AG10803 (cell line): ENCODE results near the gene ZDHHC7.
"Not testable (repeated sequence)": the region's sequence is repeated elsewhere in the genome, so short reads cannot be mapped to it uniquely, and the experiment has no call there.

ENCODE experiments used
- DNase-seq: peaks from one replicate; pipeline ENCODE4 v3.0.0; 2010; ENCODE audit warnings: low read depth
- H3K4me3 ChIP-seq: 2 replicates; pipeline ENCODE4 v1.5.1; 2011; ENCODE audit warnings: mild to moderate bottlenecking, low read length, control low read depth
- CTCF ChIP-seq: conservative IDR thresholded peaks from 2 replicates; pipeline ENCODE4 v1.5.1; 2011; ENCODE audit warnings: mild to moderate bottlenecking, low read length, control low read depth, inconsistent platforms

ZDHHC7 gene

DNA sequence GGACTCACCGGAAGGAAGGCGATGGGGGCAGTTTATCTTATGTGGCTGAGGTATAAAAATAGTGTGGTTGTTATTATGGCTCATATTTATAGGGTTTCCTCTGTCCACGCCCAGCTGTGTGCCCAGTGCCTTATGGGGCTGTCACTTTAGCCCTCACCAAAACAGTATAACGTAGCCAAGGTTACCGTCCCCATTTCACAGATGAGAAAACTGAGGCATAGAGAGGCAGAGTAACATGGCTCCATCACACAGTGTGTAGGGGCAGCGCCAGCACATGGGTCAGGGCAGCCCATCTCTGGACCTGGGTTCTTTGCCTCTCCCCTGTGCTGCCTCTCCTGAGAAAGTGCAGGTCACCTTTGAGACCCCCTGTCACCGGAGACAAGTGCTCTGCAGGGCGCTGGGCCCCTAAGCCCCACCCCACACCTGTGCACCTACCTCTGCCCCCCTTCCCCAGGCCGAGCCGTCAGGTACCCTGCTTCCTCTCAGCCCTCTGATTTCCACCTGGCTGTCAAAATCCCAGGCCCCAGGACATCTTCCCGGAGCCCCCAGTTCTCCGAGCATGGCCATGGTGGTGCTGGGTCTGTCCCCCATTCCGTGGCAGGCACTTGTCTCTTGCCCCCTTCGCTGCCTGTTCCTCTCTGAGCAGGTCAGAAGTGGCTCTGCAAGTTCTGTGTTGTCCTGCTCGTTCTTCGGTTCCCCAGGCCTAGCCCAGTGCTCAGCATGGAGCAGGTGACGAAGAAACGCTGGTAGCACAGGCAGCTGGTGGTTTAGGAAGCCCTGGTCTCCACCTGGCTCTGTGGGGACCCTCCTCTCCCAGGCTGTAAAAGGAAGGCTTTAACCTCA, 23.5 kb upstream of the ZDHHC7 start:
- no peak for DNase-seq
- no peak overlapping the region for H3K4me3 ChIP-seq
- no peak for TF ChIP-seq CTCF

GRCh38 chr16:85033171-85033570, 21.8 kb upstream of the ZDHHC7 start:
- no peak overlapping the region for H3K4me3 ChIP-seq
- no peak for TF ChIP-seq CTCF
- DNase-seq: no peak

GRCh38 chr16:85032187-85032586, 20.9 kb upstream of the ZDHHC7 start:
- not testable (repeated sequence) for H3K4me3 ChIP-seq, DNase-seq

- TF ChIP-seq CTCF: no peak
- no peak for DNase-seq
- H3K4me3 ChIP-seq: no peak overlapping the region
These were observed 20.1 kb upstream of the ZDHHC7 start for GRCh38 chr16:85031451-85031850.

- no peak for TF ChIP-seq CTCF
- no peak for DNase-seq
- H3K4me3 ChIP-seq: no peak overlapping the region
These were observed 18.7 kb upstream of the ZDHHC7 start for GRCh38 chr16:85029981-85030401.

DNA sequence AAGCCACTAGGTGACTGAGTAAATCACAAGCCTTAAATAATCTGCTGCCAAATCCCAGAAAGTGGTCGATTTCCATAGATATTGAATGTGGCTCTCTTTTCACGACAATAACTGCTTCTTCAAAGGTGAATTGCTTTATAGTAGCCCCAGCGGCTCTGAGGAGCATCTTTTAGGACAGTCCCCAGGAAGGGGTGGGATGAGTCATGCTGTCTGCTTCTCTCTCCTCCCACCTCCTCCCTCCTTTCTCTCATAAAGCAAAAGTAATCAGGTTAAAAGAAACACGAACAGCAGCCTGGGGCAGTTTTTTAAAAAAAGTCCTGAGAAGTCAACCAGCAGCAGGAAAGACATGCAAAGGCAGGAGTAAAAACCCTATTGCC, 18.1 kb upstream of the ZDHHC7 start:
- no peak for TF ChIP-seq CTCF
- DNase-seq: peak; percentile 29
- peak overlapping the region; percentile 71 for H3K4me3 ChIP-seq

DNA sequence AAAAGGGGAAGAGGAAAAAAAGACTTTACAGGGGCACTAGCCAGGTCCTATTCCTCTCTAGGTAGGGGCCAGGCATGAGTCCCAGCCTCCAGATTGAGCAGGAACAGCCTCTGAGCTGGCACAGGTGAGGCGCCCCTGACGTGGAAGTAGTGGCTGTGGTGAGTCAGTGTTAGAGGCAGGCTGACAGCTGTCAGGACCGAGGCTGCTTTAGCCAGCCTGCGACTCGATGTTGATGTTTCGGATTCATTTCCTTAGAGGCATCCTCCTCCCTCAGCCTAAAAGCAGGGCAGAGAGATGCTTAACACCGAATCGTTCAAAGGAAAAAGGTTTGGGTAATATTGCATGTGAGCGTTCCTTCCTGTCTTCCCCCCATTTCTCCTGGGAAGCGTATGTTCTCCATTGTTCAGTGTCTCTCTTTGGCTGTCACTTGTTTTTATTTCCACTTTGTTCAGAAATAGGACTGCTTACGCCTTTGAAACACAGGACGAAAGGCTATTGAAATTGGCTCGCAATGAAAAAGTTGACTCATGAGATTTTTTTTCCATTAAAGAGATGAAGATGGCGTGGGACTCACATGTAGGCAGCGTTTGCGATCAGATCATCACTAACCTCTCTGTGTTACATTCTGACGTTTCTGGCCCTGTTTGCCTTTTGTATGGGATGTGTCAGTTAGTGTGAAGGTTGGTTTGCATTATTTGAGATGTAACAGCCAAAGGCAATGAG, 17.5 kb upstream of the ZDHHC7 start:
- H3K4me3 ChIP-seq: peak overlapping the region; percentile 71
- TF ChIP-seq CTCF: no peak
- peak; percentile 46 for DNase-seq
